ENCODE data around the gene LIN54. TPM values are rescaled to one million over a fixed set of nuclear protein-coding genes. Genes with fewer than 3 reads are reported as not detected.

Gene LIN54
- total and polyA plus RNA-seq, 2 donors (not counting 1 experiment from before 2014, with no cell fraction given), result 13.3 to 15.2 TPM

GRCh38 chr4:82984459-82984858 is 26.2 kb downstream of the LIN54 start:
- H3K79me2 ChIP-seq (ENCODE audit: control insufficient read depth, insufficient read depth, low read length), result peaks cover 27% of the 10 kb centered on the region
- H3K4me3 ChIP-seq (replicated peaks in 1 of 4; ENCODE audit: control extremely low read depth in 1 of 4, insufficient read depth in 1 of 4, low read depth in 3 of 4, low read length in 4 of 4), result no peak overlapping the region
- peak; percentile 55 to 69 for DNase-seq (ENCODE audit: low read depth in 2 of 2)
- H3K4me1 ChIP-seq (ENCODE audit: control insufficient read depth, extremely low read depth, insufficient read depth, low read length), result peaks cover 8% of the 10 kb centered on the region
- no peak overlapping the region for H3K4me2 ChIP-seq (ENCODE audit: extremely low read depth, insufficient read depth, low read length)
- H4K20me1 ChIP-seq (ENCODE audit: control insufficient read depth, extremely low read depth, insufficient read depth, low read length), result no peaks in the 10 kb centered on the region
- no peaks in the 10 kb centered on the region for H3K36me3 ChIP-seq (ENCODE audit: control insufficient read depth, insufficient read depth, low read length)
- peak overlapping the region; percentile 61 for H3K27ac ChIP-seq (ENCODE audit: insufficient read depth, low read length)
- TF ChIP-seq CTCF (conservative IDR thresholded peaks at IDR 0.05 in 1 of 2, IDR thresholded peaks at IDR 0.05 in 1 of 2; ENCODE audit: low read depth in 1 of 2, low read length in 2 of 2) (no peak), EZH2 (IDR thresholded peaks at IDR 0.05; ENCODE audit: low read length, missing control alignments) (no peak)
- H3K9me3 ChIP-seq (ENCODE audit: control insufficient read depth, insufficient read depth, low read depth, low read length), result no peaks in the 10 kb centered on the region
- no peak overlapping the region for H3K9ac ChIP-seq (ENCODE audit: insufficient read depth, low read length)
- no peaks in the 10 kb centered on the region for H3K27me3 ChIP-seq (ENCODE audit: control insufficient read depth, insufficient read depth, low read length)
- no peak overlapping the region for H2AFZ ChIP-seq (ENCODE audit: low read length)

- H3K36me3 ChIP-seq (ENCODE audit: control insufficient read depth, insufficient read depth, low read length), result no peaks in the 10 kb centered on the region
- DNase-seq (ENCODE audit: low read depth in 2 of 2), result no peak
- no peak overlapping the region for H2AFZ ChIP-seq (ENCODE audit: low read length)
- no peak overlapping the region for H3K27ac ChIP-seq (ENCODE audit: insufficient read depth, low read length)
- no peak overlapping the region for H3K4me2 ChIP-seq (ENCODE audit: extremely low read depth, insufficient read depth, low read length)
- peaks cover 5% of the 10 kb centered on the region for H3K4me1 ChIP-seq (ENCODE audit: control insufficient read depth, extremely low read depth, insufficient read depth, low read length)
- no peaks in the 10 kb centered on the region for H3K27me3 ChIP-seq (ENCODE audit: control insufficient read depth, insufficient read depth, low read length)
- no peak overlapping the region for H3K9ac ChIP-seq (ENCODE audit: insufficient read depth, low read length)
- no peak for TF ChIP-seq EZH2 (IDR thresholded peaks at IDR 0.05; ENCODE audit: low read length, missing control alignments)
- peaks cover 24% of the 10 kb centered on the region for H3K79me2 ChIP-seq (ENCODE audit: control insufficient read depth, insufficient read depth, low read length)
- no peaks in the 10 kb centered on the region for H3K9me3 ChIP-seq (ENCODE audit: control insufficient read depth, insufficient read depth, low read depth, low read length)
- H4K20me1 ChIP-seq (ENCODE audit: control insufficient read depth, extremely low read depth, insufficient read depth, low read length), result no peaks in the 10 kb centered on the region
- H3K4me3 ChIP-seq (replicated peaks in 1 of 4; ENCODE audit: control extremely low read depth in 1 of 4, insufficient read depth in 1 of 4, low read depth in 3 of 4, low read length in 4 of 4), result no peak overlapping the region
These were observed 27.2 kb downstream of the LIN54 start for GRCh38 chr4:82983444-82983843.

- no peaks in the 10 kb centered on the region for H4K20me1 ChIP-seq (ENCODE audit: control insufficient read depth, extremely low read depth, insufficient read depth, low read length)
These were observed 29.5 kb downstream of the LIN54 start for GRCh38 chr4:82981138-82981537.

More at GRCh38 chr4:82981138-82981537, 29.5 kb downstream of the LIN54 start:
- H3K27me3 ChIP-seq (ENCODE audit: control insufficient read depth, insufficient read depth, low read length), result no peaks in the 10 kb centered on the region
- H3K4me3 ChIP-seq (replicated peaks in 1 of 4; ENCODE audit: control extremely low read depth in 1 of 4, insufficient read depth in 1 of 4, low read depth in 3 of 4, low read length in 4 of 4), result no peak overlapping the region
- peaks cover 12% of the 10 kb centered on the region for H3K79me2 ChIP-seq (ENCODE audit: control insufficient read depth, insufficient read depth, low read length)
- no peak for DNase-seq (ENCODE audit: low read depth in 2 of 2)
- H2AFZ ChIP-seq (ENCODE audit: low read length), result no peak overlapping the region
- H3K27ac ChIP-seq (ENCODE audit: insufficient read depth, low read length), result no peak overlapping the region
- peaks cover 5% of the 10 kb centered on the region for H3K4me1 ChIP-seq (ENCODE audit: control insufficient read depth, extremely low read depth, insufficient read depth, low read length)
- H3K4me2 ChIP-seq (ENCODE audit: extremely low read depth, insufficient read depth, low read length), result no peak overlapping the region
- H3K9me3 ChIP-seq (ENCODE audit: control insufficient read depth, insufficient read depth, low read depth, low read length), result no peaks in the 10 kb centered on the region
- no peaks in the 10 kb centered on the region for H3K36me3 ChIP-seq (ENCODE audit: control insufficient read depth, insufficient read depth, low read length)
- no peak overlapping the region for H3K9ac ChIP-seq (ENCODE audit: insufficient read depth, low read length)
- TF ChIP-seq CTCF (conservative IDR thresholded peaks at IDR 0.05 in 1 of 2, IDR thresholded peaks at IDR 0.05 in 1 of 2; ENCODE audit: low read depth in 1 of 2, low read length in 2 of 2), result no peak
- TF ChIP-seq EZH2 (IDR thresholded peaks at IDR 0.05; ENCODE audit: low read length, missing control alignments), result no peak

All from fibroblast of lung (primary cell).